ENCODE results near the gene SPDYA.
"Not testable (repeated sequence)": the region's sequence is repeated elsewhere in the genome, so short reads cannot be mapped to it uniquely, and the experiment has no call there.

SPDYA gene

GRCh38 chr2:28810384-28811285 is at the start of gene SPDYA:
TSS of gene SPDYA (plus strand) at chr2:28810834. CDS start at chr2:28816015, 5,181 bp downstream.
- DNase-seq, result peak; percentile 52

- no peak for DNase-seq
Observed at GRCh38 chr2:28761420-28761819, 49.2 kb upstream of the SPDYA start.

- no peak for DNase-seq
Observed at GRCh38 chr2:28764909-28765711, 45.5 kb upstream of the SPDYA start.

- DNase-seq, result no peak
Observed at GRCh38 chr2:28766070-28766469, 44.6 kb upstream of the SPDYA start.

GRCh38 chr2:28767337-28767736 is 43.3 kb upstream of the SPDYA start:
- no peak for DNase-seq

GRCh38 chr2:28768422-28768821 is 42.2 kb upstream of the SPDYA start:
- no peak for DNase-seq

GRCh38 chr2:28768952-28769351 is 41.7 kb upstream of the SPDYA start:
- DNase-seq, result no peak

GRCh38 chr2:28772351-28772750 is 38.3 kb upstream of the SPDYA start:
- DNase-seq, result no peak

GRCh38 chr2:28776471-28776870 is 34.2 kb upstream of the SPDYA start:
- DNase-seq, result no peak

GRCh38 chr2:28778392-28778791 is 32.2 kb upstream of the SPDYA start:
- no peak for DNase-seq

- DNase-seq, result no peak
Observed at GRCh38 chr2:28779001-28779400, 31.6 kb upstream of the SPDYA start.

- DNase-seq, result no peak
Observed at GRCh38 chr2:28780496-28780895, 30.1 kb upstream of the SPDYA start.

- no peak for DNase-seq
Observed at GRCh38 chr2:28782423-28782822, 28.2 kb upstream of the SPDYA start.

- not testable (repeated sequence) for DNase-seq
Observed at GRCh38 chr2:28784570-28784969, 26.1 kb upstream of the SPDYA start.

- DNase-seq, result no peak
Observed at GRCh38 chr2:28796620-28797019, 14.0 kb upstream of the SPDYA start.

- peak; percentile 40 for DNase-seq
Observed at GRCh38 chr2:28801726-28802125, 8.9 kb upstream of the SPDYA start.

- DNase-seq, result peak; percentile 49
Observed at GRCh38 chr2:28802975-28803429, 7.6 kb upstream of the SPDYA start.

- DNase-seq, result no peak
Observed at GRCh38 chr2:28809927-28810326, 707 bp upstream of the SPDYA start.

- no peak for DNase-seq
Observed at GRCh38 chr2:28818053-28818452, 7.4 kb downstream of the SPDYA start.

GRCh38 chr2:28821295-28821958 is 10.8 kb downstream of the SPDYA start:
- DNase-seq, result peak; percentile 39

GRCh38 chr2:28822036-28822435 is 11.4 kb downstream of the SPDYA start:
- DNase-seq, result no peak

GRCh38 chr2:28824207-28824606 is 13.6 kb downstream of the SPDYA start:
- DNase-seq, result no peak

- no peak for DNase-seq
Observed at GRCh38 chr2:28824870-28825269, 14.2 kb downstream of the SPDYA start.

Data from NCI-H226 (cell line).